Measurements from ENCODE around the gene ZNF324.
"Not testable (repeated sequence)": the region's sequence is repeated elsewhere in the genome, so short reads cannot be mapped to it uniquely, and the experiment has no call there.

ZNF324 gene

DNA sequence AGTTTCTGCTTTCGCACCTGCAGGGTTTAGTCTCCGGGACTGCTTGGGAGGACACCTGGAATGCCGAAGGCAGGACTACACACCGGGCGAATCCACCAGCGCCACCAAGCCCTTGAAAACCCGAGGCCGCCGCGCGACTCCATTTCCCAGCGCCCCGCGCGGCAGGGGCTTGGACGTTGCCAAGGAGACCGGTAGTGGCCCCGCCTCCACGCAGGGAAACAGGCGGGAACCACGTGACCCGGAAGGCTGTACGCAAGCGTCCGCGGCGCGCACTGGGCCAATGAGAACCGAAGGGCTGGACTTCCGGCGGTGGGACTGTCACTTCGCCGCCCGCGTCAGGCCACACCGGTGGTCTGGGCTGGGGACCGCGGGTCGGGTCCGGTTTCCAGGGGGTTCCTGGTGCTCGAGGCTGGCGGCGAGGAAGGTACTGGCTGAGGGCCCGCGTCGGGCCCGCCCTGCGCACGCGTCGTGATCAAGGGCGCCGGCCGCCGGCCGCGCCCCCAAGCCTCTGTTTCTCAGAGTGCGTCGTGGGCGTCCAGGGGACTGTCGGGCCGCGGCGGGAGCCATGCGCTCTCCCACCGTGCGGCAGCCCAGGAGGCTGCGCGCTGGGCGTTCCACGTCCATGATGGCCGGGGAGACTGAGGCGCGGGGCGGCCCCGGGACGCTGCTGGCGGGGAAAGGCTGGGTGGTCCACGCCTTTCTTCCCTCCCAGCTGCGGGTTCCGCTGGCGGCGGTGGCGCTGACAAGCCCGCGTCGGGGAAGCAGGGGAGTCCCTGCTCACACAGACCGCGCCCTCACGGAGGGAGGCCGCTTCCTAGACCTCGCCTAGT, at the start of gene ZNF324:
Gene ZNF324 (plus strand): TSS at position 321 of the 830 bp plus-strand sequence. CDS start 2,106 bp downstream, outside the sequence.
- DNase-seq, result peak; percentile 95 to 96

DNA sequence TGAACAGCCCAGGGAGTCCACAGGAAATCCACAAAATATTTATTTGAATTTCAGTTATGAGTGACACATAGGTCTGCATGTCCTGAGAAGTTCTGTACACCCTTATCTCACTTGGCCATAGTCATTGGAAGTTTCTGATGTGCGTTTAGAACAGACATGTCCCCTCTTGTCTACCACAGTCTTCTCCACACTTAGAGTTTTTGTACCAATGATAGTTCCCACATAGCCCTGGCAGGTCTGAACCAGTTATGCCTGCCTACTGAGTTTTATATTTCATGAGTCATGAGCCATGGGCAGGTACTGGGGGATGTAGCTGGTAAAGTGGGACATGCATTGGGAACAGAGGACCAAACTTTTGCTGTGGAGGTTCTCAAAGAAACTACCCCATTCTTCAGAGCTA, 38.3 kb upstream of the ZNF324 start:
- DNase-seq, result no peak

GRCh38 chr19:58429745-58430144, 37.1 kb upstream of the ZNF324 start:
- no peak for DNase-seq

- DNase-seq, result no peak
Measured at GRCh38 chr19:58434217-58434616, 32.7 kb upstream of the ZNF324 start.

- DNase-seq, result peak; percentile 99
Measured at GRCh38 chr19:58439576-58440554, 27.0 kb upstream of the ZNF324 start, which contains the start of gene ZNF132. ZNF132 (minus strand) TSS chr19:58440153; CDS start chr19:58439821, 332 bp downstream.

- no peak for DNase-seq
Measured at GRCh38 chr19:58440556-58440955, 26.3 kb upstream of the ZNF324 start.

DNA sequence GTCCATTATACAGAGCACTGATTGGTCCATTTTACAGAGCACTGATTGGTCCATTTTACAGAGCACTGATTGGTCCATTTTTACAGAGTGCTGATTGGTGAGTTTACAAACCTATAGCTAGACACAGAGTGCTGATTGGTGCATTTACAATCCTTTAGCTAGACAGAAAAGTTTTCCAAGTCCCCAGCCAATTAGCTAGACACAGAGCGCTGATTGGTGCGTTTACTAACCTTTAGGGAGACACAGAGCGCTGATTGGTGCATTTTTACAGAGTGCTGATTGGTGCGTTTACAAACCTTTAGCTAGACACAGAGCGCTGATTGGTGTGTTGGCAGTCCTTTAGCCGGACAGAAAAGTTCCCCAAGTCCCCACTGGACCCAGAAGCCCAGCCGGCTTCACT, 23.9 kb upstream of the ZNF324 start:
- peak in 1 of 2 donors; percentile 9 for DNase-seq

- not testable (repeated sequence) for DNase-seq
Measured at GRCh38 chr19:58448860-58449259, 18.0 kb upstream of the ZNF324 start.

GRCh38 chr19:58449980-58450379, 16.9 kb upstream of the ZNF324 start:
- not testable (repeated sequence) for DNase-seq

- DNase-seq, result no peak
Measured at GRCh38 chr19:58450856-58451357, 16.0 kb upstream of the ZNF324 start.

- peak; percentile 96 to 97 for DNase-seq
Measured at GRCh38 chr19:58451358-58452101, 15.3 kb upstream of the ZNF324 start, which contains the start of gene ZNF324B. ZNF324B (plus strand) TSS chr19:58451622; CDS start chr19:58453702, 2,080 bp downstream.

GRCh38 chr19:58453743-58454142, 13.1 kb upstream of the ZNF324 start:
- DNase-seq, result no peak

DNA sequence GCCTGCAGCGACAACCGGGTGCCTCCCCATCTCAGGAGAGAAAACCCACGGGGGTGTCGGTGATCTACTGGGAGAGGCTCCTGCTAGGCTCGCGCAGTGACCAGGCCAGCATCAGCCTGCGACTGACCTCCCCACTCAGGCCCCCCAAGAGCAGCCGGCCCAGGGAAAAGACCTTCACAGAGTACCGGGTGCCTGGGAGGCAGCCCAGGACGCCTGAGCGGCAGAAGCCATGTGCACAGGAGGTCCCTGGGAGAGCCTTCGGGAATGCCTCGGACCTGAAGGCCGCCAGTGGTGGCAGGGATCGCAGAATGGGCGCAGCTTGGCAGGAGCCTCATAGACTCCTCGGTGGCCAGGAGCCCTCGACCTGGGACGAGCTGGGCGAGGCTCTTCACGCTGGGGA, 11.6 kb upstream of the ZNF324 start:
- DNase-seq, result no peak

- DNase-seq, result no peak
Measured at GRCh38 chr19:58456111-58456510, 10.8 kb upstream of the ZNF324 start.

- no peak for DNase-seq
Measured at GRCh38 chr19:58460039-58460438, 6.8 kb upstream of the ZNF324 start.

DNA sequence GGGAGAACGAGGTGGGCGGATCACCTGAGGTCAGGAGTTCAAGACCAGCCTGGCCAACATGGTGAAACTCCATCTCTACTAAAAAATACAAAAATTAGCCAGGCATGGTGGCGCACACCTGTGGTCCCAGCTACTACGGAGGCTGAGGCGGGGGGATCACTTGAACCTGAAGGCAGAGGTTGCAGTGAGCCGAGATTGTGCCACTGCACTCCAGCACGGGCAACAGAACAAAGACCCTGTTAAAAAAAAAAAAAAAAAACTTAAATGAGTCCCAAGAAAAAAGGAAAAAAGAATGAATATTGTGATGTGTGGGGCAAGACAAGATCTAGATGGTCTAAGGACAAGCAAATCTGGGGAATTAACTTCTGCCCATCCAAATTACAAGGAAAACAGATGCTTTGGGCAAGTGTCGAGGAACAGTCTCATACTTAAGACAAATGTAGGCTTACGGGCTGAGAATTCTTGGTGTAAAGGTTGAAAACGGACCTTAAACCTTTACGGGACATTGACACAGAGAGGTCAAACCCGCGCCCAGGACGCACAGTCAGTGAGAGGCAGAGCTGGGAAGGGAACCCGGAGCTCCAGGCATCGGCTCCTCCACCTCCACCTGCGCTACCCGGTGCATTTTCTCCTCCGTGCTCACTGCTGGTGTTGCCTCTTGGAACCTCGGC, 656 bp upstream of the ZNF324 start:
- no peak for DNase-seq

GRCh38 chr19:58468216-58468839, 1.4 kb downstream of the ZNF324 start:
- no peak for DNase-seq

DNA sequence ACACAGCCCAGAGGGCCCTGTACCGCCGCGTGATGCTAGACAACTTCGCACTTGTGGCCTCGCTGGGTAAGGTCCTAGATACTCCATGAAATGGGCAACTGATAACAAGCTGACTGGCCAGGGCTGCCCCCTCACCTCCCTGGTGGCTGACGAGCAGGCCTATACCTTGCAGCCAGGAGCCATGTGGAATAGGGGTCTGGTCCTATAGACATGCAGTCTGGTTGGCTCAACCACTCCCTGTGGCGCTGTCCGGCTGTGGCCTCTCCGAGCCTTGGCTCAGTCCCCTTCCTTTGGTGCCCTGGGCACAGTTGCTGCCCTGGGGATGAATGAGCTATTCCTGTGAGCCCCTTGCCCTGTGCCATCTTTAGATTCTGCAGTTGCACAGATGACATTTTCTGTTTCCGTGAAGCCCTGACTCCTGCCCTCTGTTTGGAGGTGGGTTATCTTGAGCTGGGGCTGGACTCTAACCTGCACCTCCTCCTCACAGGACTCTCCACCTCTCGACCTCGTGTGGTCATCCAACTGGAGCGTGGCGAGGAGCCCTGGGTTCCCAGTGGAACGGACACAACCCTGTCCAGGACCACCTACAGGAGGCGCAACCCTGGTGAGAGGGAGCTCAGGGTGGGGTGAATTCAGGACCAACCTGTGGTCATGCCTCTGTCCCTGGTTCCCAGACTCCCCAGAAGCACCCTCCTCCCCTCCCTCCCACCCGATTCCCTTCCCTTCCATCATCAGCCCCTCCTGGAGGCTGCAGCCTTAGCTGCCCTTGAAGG, 2.5 kb downstream of the ZNF324 start:
- DNase-seq, result no peak

GRCh38 chr19:58470837-58471543, 4.1 kb downstream of the ZNF324 start:
- not testable (repeated sequence) for DNase-seq

GRCh38 chr19:58471736-58472135, 4.9 kb downstream of the ZNF324 start:
- no peak for DNase-seq
